WTC11 (cell line): Measurements from ENCODE around the gene CNPY3. TPM values are rescaled to one million over a fixed set of nuclear protein-coding genes. Genes with fewer than 3 reads are reported as not detected.

Experiments
- ATAC-seq: fragments of 200-7000 bp; cut with Tn5 transposase; 2 replicates; pipeline ENCODE4 v1.10.0; 2021; ENCODE audit warnings: mild to moderate bottlenecking, moderate library complexity
- CTCF ChIA-PET: fragments of 300-600 bp; sonication (Branson Sonifier 250); formaldehyde crosslinking; loops from one replicate; lab custom pipeline; 2021; ENCODE audit warnings: antibody characterized with exemption; lab: Charles Lee
- POLR2A ChIA-PET: fragments of 350-600 bp; sonication (Branson Sonifier 250); formaldehyde crosslinking; loops from one replicate; lab custom pipeline; 2021; ENCODE audit warnings: antibody characterized with exemption; lab: Charles Lee
- DNase-seq: peaks from one replicate; pipeline ENCODE4 v3.0.0; 2021; ENCODE audit warnings: low spot score
- H3K27ac Mint-ChIP-seq: 2 replicates; pipeline ENCODE4 v1.8.0; 2021; ENCODE audit warnings: mixed read lengths
- H3K27me3 Mint-ChIP-seq: 2 replicates; pipeline ENCODE4 v1.8.0; 2021; ENCODE audit warnings: low read depth, mild to moderate bottlenecking, moderate library complexity, mixed read lengths
- H3K36me3 Mint-ChIP-seq: 2 replicates; pipeline ENCODE4 v1.8.0; 2021; ENCODE audit warnings: mixed read lengths
- H3K4me1 Mint-ChIP-seq: 2 replicates; pipeline ENCODE4 v1.8.0; 2022; ENCODE audit warnings: mixed read lengths
- H3K4me3 Mint-ChIP-seq: 2 replicates; pipeline ENCODE4 v1.8.0; 2021; ENCODE audit warnings: mild to moderate bottlenecking, moderate library complexity, mixed read lengths
- H3K9me3 Mint-ChIP-seq: 2 replicates; pipeline ENCODE4 v1.8.0; 2021; ENCODE audit warnings: mixed read lengths
- ATF6 ChIP-seq: sonication (generic); formaldehyde crosslinking; IDR thresholded peaks from 2 replicates; pipeline ENCODE4 v1.8.1; 2023; ENCODE audit warnings: mild to moderate bottlenecking, missing genetic modification reagents
- ESRRA ChIP-seq: sonication (generic); formaldehyde crosslinking; IDR thresholded peaks from 2 replicates; pipeline ENCODE4 v1.8.1; 2022; ENCODE audit warnings: mild to moderate bottlenecking, missing genetic modification reagents, borderline replicate concordance
- MYBL2 ChIP-seq: sonication (generic); formaldehyde crosslinking; IDR thresholded peaks from 2 replicates; pipeline ENCODE4 v1.8.1; 2023; ENCODE audit warnings: mild to moderate bottlenecking, moderate library complexity, missing genetic modification reagents
- PREB ChIP-seq: sonication (generic); formaldehyde crosslinking; IDR thresholded peaks from 2 replicates; pipeline ENCODE4 v1.8.1; 2022; ENCODE audit warnings: mild to moderate bottlenecking, missing genetic modification reagents, moderate library complexity, borderline replicate concordance
- SMAD4 ChIP-seq: sonication (generic); formaldehyde crosslinking; IDR thresholded peaks from 2 replicates; pipeline ENCODE4 v1.8.0; 2022; ENCODE audit warnings: mild to moderate bottlenecking, missing genetic modification reagents
- TEAD4 ChIP-seq: sonication (generic); formaldehyde crosslinking; IDR thresholded peaks from 2 replicates; pipeline ENCODE4 v1.8.0; 2022; ENCODE audit warnings: mild to moderate bottlenecking, missing genetic modification reagents
- ZBTB43 ChIP-seq: sonication (generic); formaldehyde crosslinking; IDR thresholded peaks from 2 replicates; pipeline ENCODE4 v1.8.1; 2023; ENCODE audit warnings: mild to moderate bottlenecking, missing genetic modification reagents
- ZNF138 ChIP-seq: sonication (generic); formaldehyde crosslinking; conservative IDR thresholded peaks from 2 replicates; pipeline ENCODE4 v1.8.1; 2022; ENCODE audit warnings: mild to moderate bottlenecking, moderate library complexity, missing genetic modification reagents
- ZNF263 ChIP-seq: sonication (generic); formaldehyde crosslinking; IDR thresholded peaks from 2 replicates; pipeline ENCODE4 v1.8.1; 2022; ENCODE audit warnings: low read depth, mild to moderate bottlenecking, moderate library complexity, missing genetic modification reagents
- ZNF281 ChIP-seq: sonication (generic); formaldehyde crosslinking; IDR thresholded peaks from 2 replicates; pipeline ENCODE4 v1.8.0; 2023; ENCODE audit warnings: mild to moderate bottlenecking, missing genetic modification reagents
- total RNA-seq: library from RNA; stranded (reverse); gene quantifications from 3 replicates; pipeline ENCODE4 v1.2.3, GENCODE V29; 2021

Gene CNPY3
- total RNA-seq, 1 experiment from 2014 or later, result 67.0 TPM

- TF ChIP-seq MYBL2 (no peak), ESRRA (CRISPR knock-in tag) (no peak)
- Mint-ChIP-seq H3K4me3 (no peak overlapping the region), H3K36me3 (peaks cover 2% of the 10 kb centered on the region; the same call in 1 of the 2 replicates), H3K27me3 (no peaks in the 10 kb centered on the region), H3K27ac (peak overlapping the region; percentile 59; the same call in 1 of the 2 replicates), H3K4me1 (peaks cover 14% of the 10 kb centered on the region), H3K9me3 (no peaks in the 10 kb centered on the region)
- ATAC-seq, result peak; percentile 7
- POLR2A ChIA-PET, result interaction anchor here (0.6 kb wide), 1 partner anchor 19 kb away, joined by 3 read pairs; no protein-coding TSS in a partner anchor
- CTCF ChIA-PET, result interaction anchor here (0.5 to 1.2 kb wide), 7 partner anchors 8 to 481 kb away, joined by 3 to 5 read pairs (median 3); no protein-coding TSS in a partner anchor
- peak; percentile 30 for DNase-seq
These were observed 3.9 kb upstream of the CNPY3 start for GRCh38 chr6:42925248-42925857.

GRCh38 chr6:42929821-42930360 lies 611 bp downstream of the CNPY3 start:
- no peak for TF ChIP-seq ATF6 (CRISPR knock-in tag)
- TF ChIP-seq ZNF263 (CRISPR knock-in tag), result no peak
- TF ChIP-seq ESRRA (CRISPR knock-in tag), result peak; percentile 53; the same call in 1 of the 2 replicates
- TF ChIP-seq ZBTB43 (CRISPR knock-in tag), result no peak
- TF ChIP-seq ZNF281 (CRISPR knock-in tag), result peak; percentile 72; the same call in 1 of the 2 replicates
- 0 out of 2 replicates have a peak, but pooled peaks have one; percentile 18 for TF ChIP-seq MYBL2
- TF ChIP-seq PREB (CRISPR knock-in tag), result 0 out of 2 replicates have a peak, but pooled peaks have one; percentile 31
- peak; percentile 22 for ATAC-seq
- Mint-ChIP-seq H3K27ac (peak overlapping the region; percentile 100), H3K4me1 (peaks cover 39% of the 10 kb centered on the region), H3K4me3 (peak overlapping the region; percentile 99), H3K36me3 (peaks cover 17% of the 10 kb centered on the region), H3K27me3 (no peaks in the 10 kb centered on the region), H3K9me3 (no peaks in the 10 kb centered on the region)
- POLR2A ChIA-PET, result interaction anchor here (0.6 to 2.1 kb wide), 26 partner anchors 10 to 1315 kb away, joined by 3 to 35 read pairs (median 4); partner anchors contain the start of genes BICRAL, CUL9, KLHDC3 and MEA1
- no peak for DNase-seq
- CTCF ChIA-PET, result interaction anchor here (0.5 to 2.5 kb wide), 13 partner anchors 19 to 478 kb away, joined by 3 to 28 read pairs (median 4); partner anchors contain the start of genes CUL7, KLHDC3, PPP2R5D and PTK7

- Mint-ChIP-seq H3K9me3 (no peaks in the 10 kb centered on the region), H3K4me3 (no peak overlapping the region), H3K36me3 (peaks cover 39% of the 10 kb centered on the region), H3K27ac (peak overlapping the region; percentile 11), H3K4me1 (peaks cover 34% of the 10 kb centered on the region), H3K27me3 (no peaks in the 10 kb centered on the region)
- DNase-seq (no peak), ATAC-seq (no peak)
- TF ChIP-seq SMAD4 (CRISPR knock-in tag) (no peak), ZNF138 (no peak), TEAD4 (CRISPR knock-in tag) (no peak)
- ChIA-PET CTCF (interaction anchor here (0.5 to 1.4 kb wide), 3 partner anchors 21 to 296 kb away, joined by 3 to 5 read pairs (median 3); partner anchors contain the start of gene DNPH1), POLR2A (no interaction called here)
These were observed 3.1 kb downstream of the CNPY3 start for GRCh38 chr6:42932412-42932811.
